HEK293 (cell line): ENCODE data around the gene PRDX3.

ENCODE experiments used
- CTCF ChIP-seq: fragments of 450-650 bp; formaldehyde crosslinking; IDR thresholded peaks from 2 replicates; pipeline ENCODE4 v1.5.1; 2016; ENCODE audit warnings: missing biosample characterization, missing genetic modification characterization
- KLF1 ChIP-seq: fragments of 450-650 bp; formaldehyde crosslinking; IDR thresholded peaks from 2 replicates; pipeline ENCODE4 v1.5.1; 2016; ENCODE audit warnings: missing biosample characterization, missing genetic modification characterization
- OSR2 ChIP-seq: fragments of 450-650 bp; formaldehyde crosslinking; IDR thresholded peaks from 2 replicates; pipeline ENCODE4 v1.5.1; 2016; ENCODE audit warnings: missing biosample characterization, missing genetic modification characterization
- PRDM2 ChIP-seq: fragments of 450-650 bp; formaldehyde crosslinking; IDR thresholded peaks from 2 replicates; pipeline ENCODE4 v1.5.1; 2016; ENCODE audit warnings: missing biosample characterization, missing genetic modification characterization, borderline replicate concordance
- ZBTB21 ChIP-seq: fragments of 450-650 bp; formaldehyde crosslinking; IDR thresholded peaks from 2 replicates; pipeline ENCODE4 v1.5.1; 2017; ENCODE audit warnings: missing biosample characterization, missing genetic modification characterization
- ZBTB26 ChIP-seq: fragments of 450-650 bp; formaldehyde crosslinking; optimal IDR thresholded peaks from 2 replicates; pipeline ENCODE3; 2016; ENCODE audit warnings: missing biosample characterization, mild to moderate bottlenecking, missing genetic modification characterization
- ZBTB6 ChIP-seq: fragments of 450-650 bp; formaldehyde crosslinking; IDR thresholded peaks from 2 replicates; pipeline ENCODE4 v1.5.1; 2017; ENCODE audit warnings: missing biosample characterization, missing genetic modification characterization
- ZBTB7A ChIP-seq: fragments of 450-650 bp; formaldehyde crosslinking; IDR thresholded peaks from 2 replicates; pipeline ENCODE4 v1.5.1; 2016; ENCODE audit warnings: low read depth, missing biosample characterization, missing genetic modification characterization
- ZNF16 ChIP-seq: fragments of 450-650 bp; formaldehyde crosslinking; IDR thresholded peaks from 2 replicates; pipeline ENCODE4 v1.5.1; 2016; ENCODE audit warnings: low read depth, missing biosample characterization, missing genetic modification characterization
- ZNF398 ChIP-seq: fragments of 450-650 bp; formaldehyde crosslinking; IDR thresholded peaks from 2 replicates; pipeline ENCODE4 v1.5.1; 2017; ENCODE audit warnings: missing biosample characterization, missing genetic modification characterization
- ZNF768 ChIP-seq: fragments of 450-650 bp; formaldehyde crosslinking; IDR thresholded peaks from 2 replicates; pipeline ENCODE4 v1.5.1; 2018; ENCODE audit warnings: missing biosample characterization, mild to moderate bottlenecking, missing genetic modification characterization
- ZNF837 ChIP-seq: fragments of 450-650 bp; formaldehyde crosslinking; IDR thresholded peaks from 2 replicates; pipeline ENCODE4 v1.5.1; 2016; ENCODE audit warnings: missing biosample characterization, missing genetic modification characterization
- TF ChIP-seq, protein P1 (sequence below): fragments of 450-650 bp; formaldehyde crosslinking; IDR thresholded peaks from 2 replicates; pipeline ENCODE4 v1.5.1; 2016; ENCODE audit warnings: missing biosample characterization, missing genetic modification characterization
- TF ChIP-seq, protein P2 (sequence below): fragments of 450-650 bp; formaldehyde crosslinking; IDR thresholded peaks from 2 replicates; pipeline ENCODE4 v1.5.1; 2016; ENCODE audit warnings: missing biosample characterization, missing genetic modification characterization

- TF ChIP-seq CTCF (tag by site-specific recombination) (no peak), PRDM2 (tag by site-specific recombination) (no peak), ZNF837 (no peak), ZNF398 (tag by site-specific recombination) (no peak), ZBTB21 (tag by site-specific recombination) (no peak), ZBTB26 (no peak), ZBTB7A (tag by site-specific recombination) (no peak), OSR2 (tag by site-specific recombination) (no peak), ZNF768 (tag by site-specific recombination) (no peak), ZBTB6 (tag by site-specific recombination) (no peak), KLF1 (tag by site-specific recombination) (no peak), ZNF16 (tag by site-specific recombination) (no peak)
- TF ChIP-seq, protein P1, sequence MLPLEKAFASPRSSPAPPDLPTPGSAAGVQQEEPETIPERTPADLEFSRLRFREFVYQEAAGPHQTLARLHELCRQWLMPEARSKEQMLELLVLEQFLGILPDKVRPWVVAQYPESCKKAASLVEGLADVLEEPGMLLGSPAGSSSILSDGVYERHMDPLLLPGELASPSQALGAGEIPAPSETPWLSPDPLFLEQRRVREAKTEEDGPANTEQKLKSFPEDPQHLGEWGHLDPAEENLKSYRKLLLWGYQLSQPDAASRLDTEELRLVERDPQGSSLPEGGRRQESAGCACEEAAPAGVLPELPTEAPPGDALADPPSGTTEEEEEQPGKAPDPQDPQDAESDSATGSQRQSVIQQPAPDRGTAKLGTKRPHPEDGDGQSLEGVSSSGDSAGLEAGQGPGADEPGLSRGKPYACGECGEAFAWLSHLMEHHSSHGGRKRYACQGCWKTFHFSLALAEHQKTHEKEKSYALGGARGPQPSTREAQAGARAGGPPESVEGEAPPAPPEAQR (tag by site-specific recombination), result no peak
- TF ChIP-seq, protein P2, sequence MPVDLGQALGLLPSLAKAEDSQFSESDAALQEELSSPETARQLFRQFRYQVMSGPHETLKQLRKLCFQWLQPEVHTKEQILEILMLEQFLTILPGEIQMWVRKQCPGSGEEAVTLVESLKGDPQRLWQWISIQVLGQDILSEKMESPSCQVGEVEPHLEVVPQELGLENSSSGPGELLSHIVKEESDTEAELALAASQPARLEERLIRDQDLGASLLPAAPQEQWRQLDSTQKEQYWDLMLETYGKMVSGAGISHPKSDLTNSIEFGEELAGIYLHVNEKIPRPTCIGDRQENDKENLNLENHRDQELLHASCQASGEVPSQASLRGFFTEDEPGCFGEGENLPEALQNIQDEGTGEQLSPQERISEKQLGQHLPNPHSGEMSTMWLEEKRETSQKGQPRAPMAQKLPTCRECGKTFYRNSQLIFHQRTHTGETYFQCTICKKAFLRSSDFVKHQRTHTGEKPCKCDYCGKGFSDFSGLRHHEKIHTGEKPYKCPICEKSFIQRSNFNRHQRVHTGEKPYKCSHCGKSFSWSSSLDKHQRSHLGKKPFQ, result no peak
Observed at GRCh38 chr10:119166118-119166500, 12.5 kb downstream of the PRDX3 start.
